ENCODE data around the gene CTBS. TPM values are rescaled to one million over a fixed set of nuclear protein-coding genes. Genes with fewer than 3 reads are reported as not detected.

Gene CTBS
- total RNA-seq, 1 experiment from 2014 or later = 47.7 TPM

DNA sequence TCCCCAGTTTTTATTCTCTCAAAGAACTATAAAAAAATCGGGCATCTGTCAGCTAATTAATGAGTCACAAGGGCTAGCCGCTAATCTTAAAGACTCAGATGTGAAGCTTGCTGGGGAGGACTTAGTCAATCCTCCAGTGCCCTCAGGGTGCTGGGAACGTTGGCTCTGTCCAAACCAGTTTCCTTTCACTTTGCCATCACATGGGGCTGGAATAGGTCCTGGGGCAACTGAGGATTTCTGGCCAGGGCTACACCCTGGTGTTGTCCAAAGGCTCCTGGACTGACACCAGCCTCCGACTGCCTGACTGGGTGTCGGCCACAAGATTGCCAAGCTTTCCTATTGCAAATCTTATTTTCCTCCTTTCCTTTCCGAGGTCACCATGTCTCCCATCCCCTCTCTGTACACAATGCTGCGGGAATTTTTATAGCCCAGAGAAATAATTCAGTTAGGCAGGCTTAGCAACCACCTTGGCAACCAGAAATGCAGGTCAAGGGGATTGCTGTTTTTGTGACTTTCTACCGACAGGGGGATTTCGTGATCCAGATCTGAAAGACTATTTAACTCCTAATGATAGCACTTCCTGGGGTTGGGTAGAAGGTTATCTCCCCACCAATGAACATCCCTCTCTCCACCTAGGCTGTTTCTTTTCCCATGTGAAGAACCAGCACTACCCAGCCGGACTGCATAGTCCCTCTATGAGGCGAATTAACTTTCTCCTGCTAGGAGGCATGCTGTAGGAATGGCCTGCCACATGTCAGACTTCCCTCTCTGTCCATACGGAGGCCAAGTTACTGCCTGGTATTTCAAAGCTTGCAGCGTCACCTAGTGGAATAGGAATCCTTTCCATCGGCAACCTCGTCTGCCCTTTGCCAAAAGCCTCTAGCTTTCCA, 29.9 kb upstream of the CTBS start:
- DNase-seq (ENCODE audit: low read depth, low spot score) (peak; percentile 97), ATAC-seq (peak; percentile 88)
- Histone ChIP-seq H3K4me3 (ENCODE audit: low read depth in 2 of 2, low read length in 2 of 2) (peak overlapping the region; percentile 39 to 63), H3K36me3 (ENCODE audit: control insufficient read depth, insufficient read depth, low read length) (no peaks in the 10 kb centered on the region), H3K27ac (ENCODE audit: low read length) (peak overlapping the region; percentile 82), H3K27me3 (ENCODE audit: control insufficient read depth, insufficient read depth, low read length) (no peaks in the 10 kb centered on the region), H3K9me3 (ENCODE audit: control insufficient read depth, insufficient read depth, low read depth, low read length) (no peaks in the 10 kb centered on the region), H3K4me1 (ENCODE audit: control insufficient read depth, insufficient read depth, low read length) (peaks cover 48% of the 10 kb centered on the region)
- intact Hi-C loops (cut with micrococcal nuclease; ENCODE audit: unreplicated experiment) = loop anchor here (1.0 to 10.0 kb wide), 6 partner anchors 16 to 699 kb away; no protein-coding TSS in a partner anchor
- CTCF ChIA-PET = interaction anchor here (0.5 to 3.4 kb wide), 20 partner anchors 13 to 355 kb away, joined by 3 to 16 read pairs (median 4); partner anchors contain the start of genes CTBS, GNG5 and SPATA1
- POLR2A ChIA-PET = interaction anchor here (0.6 to 2.1 kb wide), 5 partner anchors 30 to 124 kb away, joined by 4 to 11 read pairs (median 6); partner anchors contain the start of genes CTBS, GNG5 and SPATA1
- BruUV-seq (replicated peaks) = no TSS peak
- TF ChIP-seq TCF7L2 (IDR thresholded peaks at IDR 0.05; ENCODE audit: low read depth, low read length) = peak; percentile 84
- TF ChIP-seq SIN3A (IDR thresholded peaks at IDR 0.05; ENCODE audit: borderline replicate concordance, insufficient read depth, low read depth, low read length) = peak; percentile 59; the same call in 1 of the 2 replicates
- TF ChIP-seq POLR2AphosphoS5 (IDR thresholded peaks at IDR 0.05; ENCODE audit: low read depth, low read length) = peak; percentile 62; the same call in 1 of the 2 replicates
- TF ChIP-seq, protein P1, sequence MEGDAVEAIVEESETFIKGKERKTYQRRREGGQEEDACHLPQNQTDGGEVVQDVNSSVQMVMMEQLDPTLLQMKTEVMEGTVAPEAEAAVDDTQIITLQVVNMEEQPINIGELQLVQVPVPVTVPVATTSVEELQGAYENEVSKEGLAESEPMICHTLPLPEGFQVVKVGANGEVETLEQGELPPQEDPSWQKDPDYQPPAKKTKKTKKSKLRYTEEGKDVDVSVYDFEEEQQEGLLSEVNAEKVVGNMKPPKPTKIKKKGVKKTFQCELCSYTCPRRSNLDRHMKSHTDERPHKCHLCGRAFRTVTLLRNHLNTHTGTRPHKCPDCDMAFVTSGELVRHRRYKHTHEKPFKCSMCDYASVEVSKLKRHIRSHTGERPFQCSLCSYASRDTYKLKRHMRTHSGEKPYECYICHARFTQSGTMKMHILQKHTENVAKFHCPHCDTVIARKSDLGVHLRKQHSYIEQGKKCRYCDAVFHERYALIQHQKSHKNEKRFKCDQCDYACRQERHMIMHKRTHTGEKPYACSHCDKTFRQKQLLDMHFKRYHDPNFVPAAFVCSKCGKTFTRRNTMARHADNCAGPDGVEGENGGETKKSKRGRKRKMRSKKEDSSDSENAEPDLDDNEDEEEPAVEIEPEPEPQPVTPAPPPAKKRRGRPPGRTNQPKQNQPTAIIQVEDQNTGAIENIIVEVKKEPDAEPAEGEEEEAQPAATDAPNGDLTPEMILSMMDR (IDR thresholded peaks at IDR 0.05) = peak; percentile 100
- TF ChIP-seq, protein P2, sequence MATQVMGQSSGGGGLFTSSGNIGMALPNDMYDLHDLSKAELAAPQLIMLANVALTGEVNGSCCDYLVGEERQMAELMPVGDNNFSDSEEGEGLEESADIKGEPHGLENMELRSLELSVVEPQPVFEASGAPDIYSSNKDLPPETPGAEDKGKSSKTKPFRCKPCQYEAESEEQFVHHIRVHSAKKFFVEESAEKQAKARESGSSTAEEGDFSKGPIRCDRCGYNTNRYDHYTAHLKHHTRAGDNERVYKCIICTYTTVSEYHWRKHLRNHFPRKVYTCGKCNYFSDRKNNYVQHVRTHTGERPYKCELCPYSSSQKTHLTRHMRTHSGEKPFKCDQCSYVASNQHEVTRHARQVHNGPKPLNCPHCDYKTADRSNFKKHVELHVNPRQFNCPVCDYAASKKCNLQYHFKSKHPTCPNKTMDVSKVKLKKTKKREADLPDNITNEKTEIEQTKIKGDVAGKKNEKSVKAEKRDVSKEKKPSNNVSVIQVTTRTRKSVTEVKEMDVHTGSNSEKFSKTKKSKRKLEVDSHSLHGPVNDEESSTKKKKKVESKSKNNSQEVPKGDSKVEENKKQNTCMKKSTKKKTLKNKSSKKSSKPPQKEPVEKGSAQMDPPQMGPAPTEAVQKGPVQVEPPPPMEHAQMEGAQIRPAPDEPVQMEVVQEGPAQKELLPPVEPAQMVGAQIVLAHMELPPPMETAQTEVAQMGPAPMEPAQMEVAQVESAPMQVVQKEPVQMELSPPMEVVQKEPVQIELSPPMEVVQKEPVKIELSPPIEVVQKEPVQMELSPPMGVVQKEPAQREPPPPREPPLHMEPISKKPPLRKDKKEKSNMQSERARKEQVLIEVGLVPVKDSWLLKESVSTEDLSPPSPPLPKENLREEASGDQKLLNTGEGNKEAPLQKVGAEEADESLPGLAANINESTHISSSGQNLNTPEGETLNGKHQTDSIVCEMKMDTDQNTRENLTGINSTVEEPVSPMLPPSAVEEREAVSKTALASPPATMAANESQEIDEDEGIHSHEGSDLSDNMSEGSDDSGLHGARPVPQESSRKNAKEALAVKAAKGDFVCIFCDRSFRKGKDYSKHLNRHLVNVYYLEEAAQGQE (IDR thresholded peaks at IDR 0.05; ENCODE audit: insufficient read depth in 1 of 2, low read depth in 2 of 2, low read length in 1 of 2) = peak; percentile 4 to 49; a peak in 2 of 4 replicates
- in situ Hi-C loops (cut with HindIII; ENCODE audit: low pct_unique_long_range_greater_than_20kb, low sequenced_read_pairs) = loop anchor here (5.0 to 25.0 kb wide), 2 partner anchors 37 to 692 kb away; no protein-coding TSS in a partner anchor

DNA sequence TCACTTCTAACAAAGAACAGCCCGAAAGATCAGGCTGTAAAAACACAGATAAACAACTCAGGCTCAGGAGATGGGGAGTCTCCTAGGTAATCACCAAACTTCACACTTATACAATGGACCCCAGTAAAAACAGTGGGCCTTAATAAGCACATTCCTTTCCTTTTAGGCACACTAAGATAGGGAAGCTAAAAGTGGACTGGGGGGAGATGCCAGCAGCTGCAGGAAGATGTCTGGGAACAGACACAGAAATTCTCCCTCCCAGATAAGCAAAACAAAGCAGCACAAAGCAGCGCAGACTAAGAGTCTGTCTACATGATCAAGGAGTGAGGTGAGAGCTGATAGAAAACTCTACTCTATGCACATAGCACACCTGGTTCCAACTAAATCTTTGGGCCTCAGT, 29.0 kb upstream of the CTBS start:
- in situ Hi-C loops (cut with HindIII; ENCODE audit: low pct_unique_long_range_greater_than_20kb, low sequenced_read_pairs) = loop anchor here (5.0 to 25.0 kb wide), 2 partner anchors 36 to 691 kb away; no protein-coding TSS in a partner anchor
- Histone ChIP-seq H3K27ac (ENCODE audit: low read length) (peak overlapping the region; percentile 82), H3K9me3 (ENCODE audit: control insufficient read depth, insufficient read depth, low read depth, low read length) (no peaks in the 10 kb centered on the region), H3K4me3 (ENCODE audit: low read depth in 2 of 2, low read length in 2 of 2) (peak overlapping the region; percentile 39 to 63; a peak in 3 of 4 replicates), H3K4me1 (ENCODE audit: control insufficient read depth, insufficient read depth, low read length) (peaks cover 57% of the 10 kb centered on the region), H3K36me3 (ENCODE audit: control insufficient read depth, insufficient read depth, low read length) (no peaks in the 10 kb centered on the region), H3K27me3 (ENCODE audit: control insufficient read depth, insufficient read depth, low read length) (no peaks in the 10 kb centered on the region)
- POLR2A ChIA-PET = interaction anchor here (0.6 to 2.1 kb wide), 5 partner anchors 29 to 123 kb away, joined by 3 to 11 read pairs (median 6); partner anchors contain the start of genes CTBS, GNG5 and SPATA1
- CTCF ChIA-PET = interaction anchor here (0.6 to 3.4 kb wide), 10 partner anchors 17 to 170 kb away, joined by 3 to 16 read pairs (median 4); partner anchors contain the start of genes CTBS, GNG5 and SPATA1
- no peak for DNase-seq (ENCODE audit: low read depth, low spot score)
- intact Hi-C loops (cut with micrococcal nuclease; ENCODE audit: unreplicated experiment) = loop anchor here (5.0 to 10.0 kb wide), 4 partner anchors 101 to 698 kb away; no protein-coding TSS in a partner anchor
- no TSS peak for BruUV-seq (replicated peaks)
- TF ChIP-seq, protein P2 (IDR thresholded peaks at IDR 0.05; ENCODE audit: insufficient read depth in 1 of 2, low read depth in 2 of 2, low read length in 1 of 2) = no peak
- no peak for TF ChIP-seq SIN3A (IDR thresholded peaks at IDR 0.05; ENCODE audit: borderline replicate concordance, insufficient read depth, low read depth, low read length)
- TF ChIP-seq POLR2AphosphoS5 (IDR thresholded peaks at IDR 0.05; ENCODE audit: low read depth, low read length) = no peak
- TF ChIP-seq TCF7L2 (IDR thresholded peaks at IDR 0.05; ENCODE audit: low read depth, low read length) = no peak
- peak; percentile 20 for ATAC-seq

Data from Panc1 (cell line).